ENCODE results near the gene RHEBL1.

DNA sequence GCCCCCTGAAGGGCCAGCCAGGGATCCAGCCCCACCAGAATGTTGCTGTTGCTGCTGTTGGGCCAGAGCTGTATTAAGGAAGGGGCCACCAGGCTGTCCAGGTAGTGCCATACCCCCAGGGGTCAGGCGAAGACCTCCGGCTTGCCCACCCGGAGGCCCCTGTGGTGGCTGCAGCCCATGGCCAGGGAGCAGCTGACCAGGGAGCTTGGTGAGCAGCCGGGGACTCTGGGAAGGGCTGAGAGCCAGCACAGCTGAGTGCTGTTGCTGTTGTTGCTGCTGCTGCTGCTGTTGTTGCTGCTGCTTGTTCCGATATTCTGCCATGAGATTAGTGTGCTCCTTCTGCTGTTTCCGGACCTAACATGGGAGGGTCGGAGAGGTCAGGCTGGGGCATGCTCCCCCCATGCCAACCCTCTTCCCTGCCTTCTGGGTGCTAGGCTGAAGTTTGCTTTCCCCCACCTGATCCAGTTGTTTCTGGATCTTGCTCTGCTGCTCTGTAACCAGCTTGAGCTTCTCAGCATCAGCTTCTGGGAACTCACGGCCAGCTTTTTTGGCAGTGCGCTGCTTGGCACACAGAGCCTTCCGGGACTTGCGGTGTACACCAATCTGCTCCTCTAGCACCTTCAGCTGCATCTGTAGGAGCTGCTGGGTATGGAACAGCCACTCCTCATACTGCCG is 36.0 kb downstream of the RHEBL1 start:
- TF ChIP-seq, protein P1, sequence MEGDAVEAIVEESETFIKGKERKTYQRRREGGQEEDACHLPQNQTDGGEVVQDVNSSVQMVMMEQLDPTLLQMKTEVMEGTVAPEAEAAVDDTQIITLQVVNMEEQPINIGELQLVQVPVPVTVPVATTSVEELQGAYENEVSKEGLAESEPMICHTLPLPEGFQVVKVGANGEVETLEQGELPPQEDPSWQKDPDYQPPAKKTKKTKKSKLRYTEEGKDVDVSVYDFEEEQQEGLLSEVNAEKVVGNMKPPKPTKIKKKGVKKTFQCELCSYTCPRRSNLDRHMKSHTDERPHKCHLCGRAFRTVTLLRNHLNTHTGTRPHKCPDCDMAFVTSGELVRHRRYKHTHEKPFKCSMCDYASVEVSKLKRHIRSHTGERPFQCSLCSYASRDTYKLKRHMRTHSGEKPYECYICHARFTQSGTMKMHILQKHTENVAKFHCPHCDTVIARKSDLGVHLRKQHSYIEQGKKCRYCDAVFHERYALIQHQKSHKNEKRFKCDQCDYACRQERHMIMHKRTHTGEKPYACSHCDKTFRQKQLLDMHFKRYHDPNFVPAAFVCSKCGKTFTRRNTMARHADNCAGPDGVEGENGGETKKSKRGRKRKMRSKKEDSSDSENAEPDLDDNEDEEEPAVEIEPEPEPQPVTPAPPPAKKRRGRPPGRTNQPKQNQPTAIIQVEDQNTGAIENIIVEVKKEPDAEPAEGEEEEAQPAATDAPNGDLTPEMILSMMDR (IDR thresholded peaks at IDR 0.05; ENCODE audit: low read depth, low read length, poor library complexity, severe bottlenecking) = no peak
- TF ChIP-seq EZH2phosphoT487 (IDR thresholded peaks at IDR 0.05; ENCODE audit: borderline replicate concordance, low read length) = no peak
